ENCODE data around the gene MED27. TPM values are rescaled to one million over a fixed set of nuclear protein-coding genes. Genes with fewer than 3 reads are reported as not detected.
"Not testable (repeated sequence)": the region's sequence is repeated elsewhere in the genome, so short reads cannot be mapped to it uniquely, and the experiment has no call there.

Gene MED27
- total RNA-seq, 1 donor from 2014 or later, result 17.9 TPM

- ATAC-seq, result no peak
Measured at GRCh38 chr9:132075853-132076252, 3.8 kb downstream of the MED27 start.

GRCh38 chr9:132074736-132075135, 4.9 kb downstream of the MED27 start:
- ATAC-seq, result no peak

GRCh38 chr9:132071847-132072507, 7.7 kb downstream of the MED27 start:
- no peak for ATAC-seq

GRCh38 chr9:132069046-132069898, 10.4 kb downstream of the MED27 start:
- ATAC-seq, result no peak

- ATAC-seq, result no peak
Measured at GRCh38 chr9:132068605-132069004, 11.1 kb downstream of the MED27 start.

- ATAC-seq, result no peak
Measured at GRCh38 chr9:132066511-132066910, 13.2 kb downstream of the MED27 start.

GRCh38 chr9:132066057-132066456, 13.6 kb downstream of the MED27 start:
- ATAC-seq, result no peak

GRCh38 chr9:132063281-132063680, 16.4 kb downstream of the MED27 start:
- no peak for ATAC-seq

- no peak for ATAC-seq
Measured at GRCh38 chr9:132062806-132063205, 16.9 kb downstream of the MED27 start.

- ATAC-seq, result no peak
Measured at GRCh38 chr9:132061526-132061925, 18.1 kb downstream of the MED27 start.

- no peak for ATAC-seq
Measured at GRCh38 chr9:132059361-132059760, 20.3 kb downstream of the MED27 start.

GRCh38 chr9:132058226-132058625, 21.4 kb downstream of the MED27 start:
- ATAC-seq, result not testable (repeated sequence)

GRCh38 chr9:132056717-132057560, 22.7 kb downstream of the MED27 start:
- ATAC-seq, result peak; percentile 90

- no peak for ATAC-seq
Measured at GRCh38 chr9:132055756-132056155, 23.9 kb downstream of the MED27 start.

- ATAC-seq, result no peak
Measured at GRCh38 chr9:132054024-132054423, 25.6 kb downstream of the MED27 start.

- no peak for ATAC-seq
Measured at GRCh38 chr9:132049900-132050299, 29.8 kb downstream of the MED27 start.

GRCh38 chr9:132049323-132049882, 30.3 kb downstream of the MED27 start:
- no peak for ATAC-seq

- no peak for ATAC-seq
Measured at GRCh38 chr9:132048201-132048600, 31.5 kb downstream of the MED27 start.

- no peak for ATAC-seq
Measured at GRCh38 chr9:132046456-132046855, 33.2 kb downstream of the MED27 start.

- ATAC-seq, result no peak
Measured at GRCh38 chr9:132044176-132044875, 35.3 kb downstream of the MED27 start.

GRCh38 chr9:132043708-132044107, 36.0 kb downstream of the MED27 start:
- ATAC-seq, result no peak

GRCh38 chr9:132042324-132042723, 37.3 kb downstream of the MED27 start:
- ATAC-seq, result no peak

All from esophagus mucosa (tissue), 1 donor.